T-cell (primary cell): ENCODE results near the gene MED27. TPM values are rescaled to one million over a fixed set of nuclear protein-coding genes. Genes with fewer than 3 reads are reported as not detected.

Experiments used
- total RNA-seq, 35 experiments: library from RNA in 6 of 35; stranded (reverse) in 6 of 35; fragments of 120-200 nt in 1 of 35; gene quantifications; one replicate each; pipeline versions ENCODE4 v1.2.1 to v1.2.4 and lab custom pipeline; 2013 to 2026

The MED27 gene
- total RNA-seq, 5 donors from 2014 or later (not counting 1 experiment from before 2014, with no cell fraction given) = 15.0 to 26.7 (median 17.6) TPM

Other genes with a start within 250 kb of the MED27 start
- gene NTNG2, start 82.2 kb upstream of the MED27 start, total RNA-seq = 10 to 100 TPM in 1 of 5 donors, 1 to 10 TPM in 4; 4.8 to 14.1 (median 7.8) TPM